GM18909 (cell line): ENCODE results near the gene ERAL1.
"Not testable (repeated sequence)": the region's sequence is repeated elsewhere in the genome, so short reads cannot be mapped to it uniquely, and the experiment has no call there.

Experiments used
- ATAC-seq: cut with Tn5 transposase; IDR thresholded peaks from one replicate; pipeline ENCODE4 v1.9.1; 2021; ENCODE audit warnings: mild to moderate bottlenecking; ENCODE audit not compliant: unreplicated experiment, poor library complexity

ERAL1 gene

DNA sequence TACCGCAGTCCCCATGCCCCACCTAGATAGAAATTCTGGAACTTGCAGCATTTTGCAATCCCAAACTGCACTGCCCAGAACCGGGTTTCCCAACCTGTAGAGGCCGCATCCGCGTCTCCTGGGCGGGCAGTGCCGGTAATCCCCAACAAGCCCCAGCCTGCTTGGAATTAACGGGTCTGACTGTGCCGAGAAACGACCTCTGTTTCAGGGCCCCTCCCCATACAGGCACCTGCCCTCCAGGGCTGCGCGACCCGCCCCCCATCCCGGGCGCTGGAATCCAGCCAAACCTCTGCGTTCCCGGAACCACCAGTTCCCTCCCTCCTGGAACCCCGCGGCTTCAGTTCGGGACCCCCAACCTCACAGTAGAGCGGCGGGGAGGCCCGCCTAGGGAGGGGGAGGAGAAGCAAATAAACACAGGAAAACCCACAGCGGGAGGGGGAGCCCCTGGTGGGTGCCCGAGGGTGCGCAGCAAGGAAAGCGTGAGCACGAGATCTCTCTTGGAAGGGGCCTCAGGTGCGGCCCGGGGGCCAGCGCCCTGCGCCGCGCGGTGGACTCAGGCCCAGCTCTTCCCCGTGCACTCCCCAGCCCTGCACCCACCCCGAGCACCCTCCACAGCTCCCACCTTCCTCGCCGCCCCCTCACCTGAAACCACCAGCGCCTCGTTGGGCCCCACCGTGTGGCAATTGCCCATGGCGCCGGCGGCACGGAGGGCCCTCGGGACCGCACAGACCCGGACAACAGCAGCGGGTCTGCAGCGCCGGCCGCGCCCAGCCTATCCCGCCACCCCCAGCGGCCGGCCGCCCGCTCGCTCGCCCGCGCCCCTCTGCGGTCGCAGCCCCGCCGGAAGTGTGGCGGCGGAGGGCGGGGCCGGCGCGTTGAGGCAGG lies 42.3 kb downstream of the ERAL1 start, which contains the start of gene FLOT2:
FLOT2 (minus strand) TSS at position 850 of the 885 bp plus-strand sequence; CDS start at position 691, 159 bp downstream.
- no peak for ATAC-seq

DNA sequence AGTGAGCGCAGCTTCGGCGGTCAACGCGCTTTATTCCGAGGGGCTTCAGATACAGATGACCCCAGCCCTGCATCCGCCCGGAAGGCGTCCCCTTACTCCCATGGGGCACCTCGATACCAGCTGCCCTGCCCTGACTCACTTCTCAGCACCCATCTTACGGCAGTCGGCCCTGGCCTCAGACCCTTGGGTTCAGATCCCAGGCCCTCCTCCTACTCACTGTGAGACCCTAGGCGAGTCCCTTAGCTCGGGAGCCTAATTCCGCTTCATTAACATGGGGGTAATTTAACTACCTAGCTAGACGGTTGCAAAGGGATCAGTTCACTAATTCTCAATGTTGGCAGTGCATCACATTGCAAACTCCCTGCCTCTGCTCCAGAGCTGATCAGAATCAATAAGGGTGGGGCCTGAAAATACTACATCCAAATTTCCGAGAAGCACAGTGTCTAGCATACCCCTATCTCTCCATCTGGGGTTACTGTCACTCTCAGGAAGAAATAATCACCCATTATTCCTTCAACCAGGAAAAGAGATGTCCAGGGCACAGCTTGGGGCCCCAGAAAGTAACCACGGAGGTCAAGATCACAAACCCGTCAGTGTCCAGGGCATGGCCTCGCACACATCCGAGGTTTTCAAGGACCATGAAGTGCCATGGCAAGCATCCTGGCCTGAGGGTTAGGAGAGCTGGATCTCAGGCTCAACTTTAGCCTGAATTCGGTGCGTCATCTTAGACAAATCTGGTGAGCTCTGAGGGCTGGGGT lies 43.1 kb downstream of the ERAL1 start:
- ATAC-seq = no peak

DNA sequence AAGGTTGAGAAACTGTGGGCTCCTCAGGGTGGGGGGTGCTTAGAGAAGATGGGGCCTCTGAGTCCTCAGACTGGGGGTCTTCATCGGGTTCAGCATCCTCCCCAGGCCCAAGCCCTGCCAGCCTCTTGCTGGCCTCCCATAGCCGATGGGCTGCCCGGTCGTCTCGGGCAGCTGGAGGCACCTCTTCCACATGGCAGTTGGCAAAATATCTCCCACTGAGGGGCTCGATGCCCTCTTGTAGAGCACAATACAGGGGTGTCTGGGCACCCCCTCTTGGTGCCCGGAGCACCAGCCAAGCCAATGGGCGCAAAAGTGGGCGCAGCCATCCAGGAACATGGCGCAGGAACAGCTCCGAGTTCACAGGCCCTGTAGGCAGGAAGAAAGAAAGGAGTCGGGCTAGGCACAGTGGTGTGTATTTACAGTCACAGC lies 43.7 kb downstream of the ERAL1 start:
- no peak for ATAC-seq

DNA sequence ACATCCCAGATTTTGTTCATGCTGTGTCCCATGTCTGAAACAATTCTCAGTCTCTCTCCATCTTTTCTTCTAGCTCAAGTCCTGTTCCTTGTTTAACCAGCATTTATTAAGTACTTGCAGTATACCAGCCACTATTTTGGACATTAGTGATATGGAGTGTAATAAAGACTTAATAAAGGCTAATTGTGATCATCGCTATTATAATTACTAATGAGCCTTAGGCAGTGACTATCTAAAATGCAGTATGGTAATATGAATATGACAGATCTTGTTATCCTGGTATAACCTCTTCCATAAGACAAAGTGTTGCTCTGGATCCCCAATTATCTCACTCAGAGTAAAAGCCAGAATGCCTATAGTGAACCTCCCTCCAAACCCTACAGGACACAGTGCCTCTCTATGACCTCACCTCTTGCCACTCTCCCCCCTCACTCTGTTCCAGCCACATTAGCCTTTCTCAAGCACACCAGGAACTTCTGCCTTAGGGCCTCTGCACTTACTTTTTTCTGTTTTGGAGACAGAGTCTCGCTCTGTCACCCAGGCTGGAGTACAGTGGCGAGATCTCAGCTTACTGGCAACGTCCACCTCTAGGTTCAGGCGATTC lies 44.5 kb downstream of the ERAL1 start:
- no peak for ATAC-seq

DNA sequence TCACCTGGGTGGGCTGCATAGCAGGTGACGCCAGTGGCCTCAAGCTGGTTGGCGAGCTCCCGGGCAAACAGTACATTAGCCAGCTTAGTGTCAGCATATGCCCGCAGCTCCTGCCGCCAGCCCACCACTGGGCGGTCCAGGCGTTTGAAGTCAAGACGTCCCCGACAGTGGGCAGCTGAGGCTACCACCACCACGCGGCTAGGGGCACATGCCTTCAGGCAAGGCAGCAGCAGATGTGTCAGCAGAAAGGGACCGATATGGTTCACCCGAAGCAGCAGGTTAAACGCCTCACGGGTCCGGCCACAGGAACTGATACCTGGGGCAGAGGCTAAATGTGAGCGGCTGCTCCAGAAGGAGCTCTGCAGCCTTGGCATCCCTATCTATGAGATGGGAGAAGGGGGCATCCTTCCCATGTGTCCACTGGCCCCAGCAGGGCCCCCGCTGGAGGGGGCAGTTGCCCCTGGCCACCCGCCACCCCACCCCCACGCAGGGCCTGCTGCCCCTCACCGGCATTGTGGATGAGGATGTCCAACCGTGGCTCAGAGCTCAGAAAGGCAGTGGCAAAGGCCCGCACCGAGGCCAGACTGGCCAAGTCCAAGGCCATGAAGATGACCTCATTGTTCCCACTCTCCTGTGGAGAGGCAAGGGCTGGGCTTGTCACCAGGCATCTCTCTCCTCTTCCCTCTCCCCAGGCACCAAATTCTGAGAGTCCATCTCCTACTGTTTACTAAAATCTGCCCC lies 46.3 kb downstream of the ERAL1 start:
- ATAC-seq = no peak

DNA sequence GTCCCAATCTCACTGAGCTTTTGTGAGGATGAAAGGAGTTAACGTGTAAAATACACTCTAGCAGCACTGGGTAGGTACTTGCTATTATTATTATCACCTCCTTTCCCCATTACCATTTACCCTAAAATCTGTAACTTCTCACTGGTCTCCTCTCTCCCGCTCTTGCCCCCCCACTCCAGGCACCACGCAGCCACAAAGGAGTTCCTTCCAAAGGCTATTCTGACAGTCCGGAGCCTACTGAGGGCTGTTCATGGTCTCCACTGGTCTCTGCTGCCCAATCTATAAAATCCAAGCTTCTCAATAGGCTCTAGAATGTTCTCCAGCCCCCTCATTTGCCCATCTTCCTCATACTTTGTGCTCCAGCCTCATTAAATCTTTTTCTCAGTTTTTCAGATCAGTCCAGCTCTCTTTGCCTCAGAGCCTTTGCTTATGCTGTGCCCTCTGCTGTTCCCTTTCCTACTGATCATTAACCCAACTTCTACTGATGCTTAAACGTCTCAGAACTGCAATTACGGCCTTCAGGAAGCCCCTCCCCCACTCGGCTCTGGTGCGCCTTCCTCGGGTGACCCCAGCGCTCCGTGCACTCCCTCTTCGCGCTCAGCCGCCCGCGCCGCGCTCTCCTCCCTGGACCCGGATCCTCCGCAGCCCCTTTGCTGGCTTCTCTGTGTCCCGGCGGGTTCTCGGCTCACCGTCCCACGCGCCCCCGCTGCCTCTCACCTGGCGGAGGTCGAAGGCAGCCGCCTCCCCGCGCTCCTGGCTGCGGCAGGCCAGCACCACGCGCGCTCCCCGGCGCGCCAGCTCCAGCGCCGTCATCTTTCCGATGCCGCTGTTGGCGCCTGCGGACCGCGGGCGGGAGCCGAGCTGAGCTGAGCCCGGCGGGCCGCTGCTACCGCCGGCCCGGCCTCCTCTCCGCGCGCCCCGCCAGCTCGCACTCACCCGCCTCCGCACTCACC lies 47.3 kb downstream of the ERAL1 start:
- ATAC-seq = peak; percentile 46

DNA sequence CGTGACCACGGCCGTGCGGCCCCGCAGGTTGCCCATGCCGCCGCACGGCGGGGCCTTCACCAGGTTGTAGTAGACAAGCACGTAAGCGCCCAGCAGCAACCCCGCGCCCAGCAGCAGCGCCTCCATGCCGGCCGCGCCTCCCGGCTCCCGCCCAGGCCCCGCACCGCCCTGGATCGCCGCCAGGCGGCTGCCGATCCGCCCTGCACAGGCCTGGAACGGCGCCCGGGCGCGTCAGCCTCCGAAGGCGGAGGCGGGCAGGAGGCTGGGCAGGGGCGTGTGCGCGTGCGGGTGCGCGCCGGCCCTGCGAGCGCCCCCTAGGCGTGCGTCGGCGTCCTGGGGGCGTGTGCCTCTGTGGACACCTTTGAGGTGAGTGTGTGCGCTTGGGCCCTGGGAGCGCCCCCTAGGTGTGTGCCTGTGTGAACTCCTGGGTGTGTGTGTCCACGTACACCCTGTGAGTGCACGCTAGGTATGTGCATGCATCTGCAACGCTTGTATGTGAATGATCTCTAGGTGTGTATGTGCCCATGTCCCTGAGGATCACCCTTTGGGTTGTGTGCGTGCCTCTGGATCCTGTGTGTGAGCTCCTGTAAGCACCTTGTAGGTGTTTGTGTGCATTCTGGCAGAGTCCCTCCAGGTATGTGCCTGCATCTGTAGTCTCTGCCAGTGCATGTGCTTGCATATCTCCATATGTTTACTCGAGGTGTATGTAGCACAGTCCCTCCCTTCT lies 48.2 kb downstream of the ERAL1 start, which contains the start of gene DHRS13:
DHRS13 (minus strand) TSS at position 261 of the 727 bp plus-strand sequence; CDS start at position 126, 135 bp downstream.
- peak; percentile 87 for ATAC-seq

DNA sequence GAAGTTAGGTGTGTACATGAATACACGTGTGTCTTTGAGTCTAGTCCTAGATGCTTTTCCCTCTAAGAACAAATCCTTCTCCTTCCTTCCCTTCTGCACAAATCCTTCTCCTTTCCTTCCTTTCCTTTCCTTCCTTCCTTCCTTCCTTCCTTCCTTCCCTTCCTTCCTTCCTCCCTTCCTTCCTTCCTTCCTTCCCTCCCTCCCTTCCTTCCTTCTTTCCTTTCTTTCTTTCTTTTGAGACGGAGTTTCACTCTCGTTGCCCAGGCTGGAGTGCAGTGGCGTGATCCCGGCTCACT lies 48.7 kb downstream of the ERAL1 start:
- not testable (repeated sequence) for ATAC-seq

DNA sequence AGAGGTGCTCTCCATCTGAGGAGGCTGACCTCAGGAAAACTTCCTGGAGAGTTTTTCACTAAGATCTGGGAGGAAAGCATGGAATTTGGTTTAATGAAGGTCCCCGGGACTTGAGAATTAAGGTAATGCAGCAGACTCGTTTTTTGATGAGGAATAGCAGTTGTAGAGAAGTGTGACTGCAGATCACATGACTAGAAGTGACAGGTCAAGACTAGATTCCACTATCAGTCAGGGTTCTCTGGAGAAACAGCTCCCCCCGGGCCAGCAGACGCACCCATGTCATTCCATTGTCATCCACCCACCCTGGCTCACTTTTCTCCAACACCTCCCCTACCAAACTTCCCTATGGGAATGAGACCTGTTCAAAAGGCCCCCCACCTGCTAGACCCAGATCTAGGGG lies 50.0 kb downstream of the ERAL1 start:
- no peak for ATAC-seq

DNA sequence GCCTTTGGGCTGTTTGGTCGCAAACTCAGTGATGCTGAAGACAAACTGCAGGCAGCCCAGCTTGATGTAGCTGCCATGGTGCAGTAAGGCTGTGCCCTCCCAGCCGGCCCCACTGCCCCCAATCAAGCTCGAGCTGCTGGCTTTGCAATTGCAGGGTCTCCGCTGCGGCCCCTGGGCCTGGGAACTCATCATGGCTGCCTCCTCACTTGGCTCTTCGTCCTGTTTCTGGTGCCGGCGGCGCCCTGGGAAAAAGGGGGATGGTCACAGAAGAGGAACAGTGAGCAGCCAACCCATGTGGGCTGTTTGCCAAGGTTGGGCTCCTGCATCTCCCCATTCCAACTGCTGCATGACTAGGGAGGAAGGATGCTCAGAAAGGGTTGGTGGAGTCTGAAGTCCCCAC lies 51.5 kb downstream of the ERAL1 start:
- ATAC-seq = no peak

DNA sequence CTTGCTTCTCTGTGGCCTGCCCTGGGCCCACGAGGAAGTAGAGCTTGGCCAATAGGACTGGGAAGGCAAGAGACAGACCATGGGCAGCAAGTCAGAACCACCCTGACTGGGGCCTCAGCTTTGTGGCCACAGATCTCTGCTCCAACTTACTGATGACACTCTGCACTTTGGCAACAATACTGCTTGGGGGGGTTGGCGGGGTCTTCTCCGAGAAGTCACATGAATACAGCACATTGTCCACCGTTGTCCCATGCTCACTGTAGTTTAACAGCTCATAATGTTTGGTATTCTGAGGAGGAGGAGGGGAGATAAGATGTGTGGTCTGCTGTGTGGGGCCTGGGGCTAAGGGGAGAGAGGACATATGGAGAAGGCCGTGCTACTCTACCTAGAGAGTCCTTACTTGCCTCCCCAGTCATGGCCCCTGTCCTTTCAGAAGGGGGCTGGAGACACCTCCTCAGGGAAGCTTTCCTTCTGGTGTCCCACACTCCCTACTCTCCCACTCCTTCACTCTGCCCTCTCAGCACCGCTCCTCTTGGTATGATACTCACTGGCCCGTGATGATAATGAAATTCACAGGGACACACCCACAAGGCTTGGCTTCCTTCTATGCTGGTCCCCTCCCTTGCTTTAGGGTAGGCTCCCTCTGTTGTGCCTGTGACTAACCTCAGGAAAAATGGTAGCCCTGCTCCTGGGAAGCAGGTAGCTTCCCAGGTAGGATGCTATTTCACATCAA lies 52.1 kb downstream of the ERAL1 start:
- no peak for ATAC-seq

DNA sequence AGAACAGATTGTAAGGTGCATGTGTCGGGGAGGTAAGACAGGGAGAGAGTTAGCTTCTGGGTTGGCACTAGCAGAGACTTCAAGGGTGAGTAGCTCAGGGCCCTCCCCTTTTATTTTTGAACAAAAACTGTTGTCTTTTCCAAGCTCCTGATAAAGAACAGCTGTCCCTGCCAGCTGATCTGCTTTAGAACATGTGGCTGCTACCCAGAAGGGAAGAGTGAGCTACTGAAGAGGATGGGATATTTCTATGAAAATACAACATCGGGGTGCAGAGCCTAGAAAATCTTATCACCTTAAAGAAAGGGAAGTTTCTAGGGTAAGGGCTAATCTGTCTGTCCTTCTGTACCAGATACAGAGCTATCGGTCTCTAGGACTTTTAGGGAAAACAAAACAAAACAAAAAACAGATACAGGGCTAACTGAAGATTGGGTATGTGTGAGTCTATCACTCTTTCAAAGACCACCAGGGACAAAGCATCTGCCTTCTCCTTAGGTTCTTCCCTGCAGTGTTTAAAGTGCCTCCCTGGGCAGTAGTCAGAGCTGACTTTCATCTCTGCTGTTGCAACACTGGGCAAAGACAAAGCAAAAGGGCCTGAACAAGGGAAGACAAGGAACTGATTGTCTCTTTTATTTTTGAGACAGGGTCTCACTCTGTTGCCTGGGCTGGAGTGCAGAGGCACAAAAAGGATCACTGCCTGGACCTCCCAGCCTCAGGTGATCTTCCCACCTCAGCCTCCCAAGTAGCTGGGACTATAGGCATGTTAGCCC lies 53.1 kb downstream of the ERAL1 start:
- no peak for ATAC-seq

DNA sequence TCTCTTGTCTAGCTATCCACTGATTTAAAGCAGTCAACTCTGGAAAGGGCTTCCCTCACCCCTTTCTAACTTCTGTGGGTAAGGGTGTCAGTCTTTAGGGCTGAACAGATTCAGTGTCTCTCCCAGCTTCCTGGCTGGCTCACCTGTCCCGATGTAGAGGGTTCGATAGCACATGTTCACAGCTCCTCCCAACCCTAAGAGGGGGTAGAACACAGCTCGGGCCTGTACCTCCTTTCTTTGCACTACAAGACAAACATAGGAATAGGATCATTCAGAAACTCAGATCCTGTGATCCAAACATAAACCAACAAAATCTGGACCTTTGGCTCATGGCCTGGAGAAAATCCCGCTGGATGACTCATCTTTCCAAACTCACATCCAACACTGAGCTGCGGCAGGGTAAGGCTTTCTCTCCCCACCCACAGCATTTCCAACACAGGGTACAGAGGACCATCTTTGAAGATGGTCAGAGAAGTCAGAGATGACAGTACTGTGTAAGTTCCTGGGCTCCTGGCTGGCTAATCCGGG lies 53.9 kb downstream of the ERAL1 start:
- no peak for ATAC-seq

DNA sequence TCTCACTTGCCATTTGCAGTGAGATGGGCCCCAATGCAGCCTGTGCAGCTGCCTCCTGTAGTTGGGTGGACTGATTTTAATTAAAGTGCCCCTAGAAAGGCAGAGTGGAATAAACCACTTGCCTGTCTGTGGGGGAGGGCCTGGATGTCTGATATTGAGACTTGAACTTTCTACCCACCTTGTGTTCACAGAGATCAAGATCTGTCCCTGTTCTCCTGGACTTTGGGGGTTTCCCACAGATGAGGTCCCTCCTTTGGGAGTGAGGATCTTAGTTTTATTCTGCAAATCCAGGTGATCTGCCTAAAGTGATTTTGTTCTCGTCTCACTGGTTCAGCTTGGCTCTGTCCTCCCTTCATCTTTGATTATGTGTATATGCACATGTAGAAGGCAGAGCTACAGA lies 55.7 kb downstream of the ERAL1 start:
- ATAC-seq = no peak
